ENCODE data around the gene ELAPOR1. TPM values are rescaled to one million over a fixed set of nuclear protein-coding genes. Genes with fewer than 3 reads are reported as not detected.

Gene ELAPOR1
- total RNA-seq, 1 donor from 2014 or later, result 1.2 TPM

Other genes with a start within 250 kb of the ELAPOR1 start
- gene GPSM2, start 237.1 kb upstream of the ELAPOR1 start, total RNA-seq, result 2.8 and 3.1 TPM in 2 replicates
- 28.2 and 33.5 TPM in 2 replicates for gene CLCC1, start 150.6 kb upstream of the ELAPOR1 start, total RNA-seq
- gene WDR47, start 72.0 kb upstream of the ELAPOR1 start, total RNA-seq, result 32.8 and 34.2 TPM in 2 replicates
- 126 and 143 TPM in 2 replicates for gene TAF13, start 38.1 kb upstream of the ELAPOR1 start, total RNA-seq
- 31.9 and 33.6 TPM in 2 replicates for gene TMEM167B, start 23.4 kb upstream of the ELAPOR1 start, total RNA-seq
- 350 and 355 TPM in 2 replicates for gene SARS1, start 99.8 kb downstream of the ELAPOR1 start, total RNA-seq
- 8.5 and 10.0 TPM in 2 replicates for gene CELSR2, start 135.4 kb downstream of the ELAPOR1 start, total RNA-seq
- 4.5 and 7.7 TPM in 2 replicates for gene PSRC1, start 169.0 kb downstream of the ELAPOR1 start, total RNA-seq
- gene MYBPHL, start 192.9 kb downstream of the ELAPOR1 start, total RNA-seq, result not detected in 2 replicates